HAP-1 (cell line): ENCODE measurements around the gene EEIG1.

Source experiments
- DNase-seq, 2 experiments: peaks; one replicate each; pipeline ENCODE4 v3.0.0-alpha.2; 2016 to 2020; ENCODE audit warnings: low spot score in 2 of 2
- H3K27me3 ChIP-seq: fragments of 250-450 bp; sonication (Bioruptor Pico); 2 replicates; pipeline ENCODE4 v1.5.1; 2020; ENCODE audit warnings: low read depth, mild to moderate bottlenecking, moderate library complexity
- H3K36me3 ChIP-seq: fragments of 250-450 bp; sonication (Bioruptor Pico); replicated peaks from 2 replicates; pipeline ENCODE4 v1.5.1; 2020; ENCODE audit warnings: mild to moderate bottlenecking
- H3K4me1 ChIP-seq: fragments of 250-450 bp; sonication (Bioruptor Pico); 2 replicates; pipeline ENCODE4 v1.5.1; 2020; ENCODE audit warnings: mild to moderate bottlenecking
- H3K4me3 ChIP-seq: fragments of 250-450 bp; sonication (Bioruptor Pico); 2 replicates; pipeline ENCODE4 v1.5.1; 2020; ENCODE audit warnings: mild to moderate bottlenecking, moderate library complexity
- H3K9me3 ChIP-seq: fragments of 250-450 bp; sonication (Bioruptor Pico); 2 replicates; pipeline ENCODE4 v1.5.1; 2020; ENCODE audit warnings: mild to moderate bottlenecking, moderate library complexity
- in situ Hi-C: fragments of 300-500 bp; cut with MboI; formaldehyde crosslinking; loops from 3 replicates; pipeline ENCODE4 v1.14.3; 2020; ENCODE audit warnings: low sequenced_read_pairs, inconsistent platforms, mixed read lengths

The EEIG1 gene

GRCh38 chr9:127975376-127976315 is 5.1 kb downstream of the EEIG1 start:
- H3K4me3 ChIP-seq = no peak overlapping the region
- peaks cover 15% of the 10 kb centered on the region for H3K4me1 ChIP-seq
- no peak for DNase-seq
- H3K27me3 ChIP-seq = no peaks in the 10 kb centered on the region
- no peaks in the 10 kb centered on the region for H3K9me3 ChIP-seq
- in situ Hi-C loops = no loop called here
- no peaks in the 10 kb centered on the region; the same call in 1 of the 2 replicates for H3K36me3 ChIP-seq

- peaks cover 15% of the 10 kb centered on the region for H3K4me1 ChIP-seq
- no peak for DNase-seq
- H3K36me3 ChIP-seq = no peaks in the 10 kb centered on the region; the same call in 1 of the 2 replicates
- no peak overlapping the region for H3K4me3 ChIP-seq
- no peaks in the 10 kb centered on the region for H3K9me3 ChIP-seq
- in situ Hi-C loops = no loop called here
- no peaks in the 10 kb centered on the region for H3K27me3 ChIP-seq
Observed at GRCh38 chr9:127974769-127975261, 6.0 kb downstream of the EEIG1 start.

- Histone ChIP-seq H3K4me3 (no peak overlapping the region), H3K4me1 (peaks cover 15% of the 10 kb centered on the region), H3K36me3 (no peaks in the 10 kb centered on the region; the same call in 1 of the 2 replicates), H3K27me3 (no peaks in the 10 kb centered on the region), H3K9me3 (no peaks in the 10 kb centered on the region)
- DNase-seq = no peak
- in situ Hi-C loops = no loop called here
Observed at GRCh38 chr9:127974001-127974768, 6.6 kb downstream of the EEIG1 start.

DNA sequence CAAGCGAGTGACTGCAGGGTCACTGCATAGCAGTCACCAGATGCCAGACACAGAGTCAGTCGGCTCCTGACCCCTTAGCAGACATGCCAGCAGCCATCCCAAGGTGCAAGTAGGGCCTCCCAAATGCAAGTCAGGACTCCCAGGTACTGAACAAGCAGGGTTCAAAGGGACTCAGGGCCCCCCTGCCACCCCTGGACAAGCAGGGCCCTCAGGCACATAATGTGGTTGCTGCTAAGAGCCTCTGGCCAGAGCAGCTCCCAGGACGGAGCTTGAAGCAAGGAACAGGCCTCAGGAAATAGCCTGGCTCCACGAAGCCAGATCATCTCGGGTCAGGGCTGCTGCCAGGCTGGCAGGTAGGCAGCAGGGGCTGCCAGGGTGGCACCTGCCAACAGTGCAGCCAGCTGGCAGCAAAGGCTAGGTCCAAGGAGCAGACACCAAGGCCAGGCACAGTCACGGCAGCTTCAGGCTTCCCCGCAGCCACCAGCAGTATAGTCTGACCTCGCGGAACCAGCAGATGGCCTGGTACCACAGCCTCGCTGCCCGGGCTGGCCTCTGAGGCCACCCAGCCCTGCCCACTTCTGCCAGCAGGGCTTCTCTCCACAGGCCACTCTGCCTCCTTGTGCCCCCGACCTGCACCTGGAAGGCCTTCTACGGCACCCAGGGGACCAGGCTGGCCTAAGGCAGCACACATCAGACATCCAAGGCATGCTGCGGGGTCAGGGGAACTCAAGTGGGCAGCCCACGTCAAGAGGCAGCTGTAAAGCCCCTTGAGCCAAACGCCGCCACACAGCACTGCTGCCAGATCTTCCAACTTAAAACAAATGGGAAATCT is 7.4 kb downstream of the EEIG1 start:
- no peak for DNase-seq
- in situ Hi-C loops = no loop called here
- Histone ChIP-seq H3K4me1 (peaks cover 8% of the 10 kb centered on the region), H3K36me3 (no peaks in the 10 kb centered on the region; the same call in 1 of the 2 replicates), H3K27me3 (no peaks in the 10 kb centered on the region), H3K4me3 (no peak overlapping the region), H3K9me3 (no peaks in the 10 kb centered on the region)

- Histone ChIP-seq H3K4me3 (no peak overlapping the region), H3K4me1 (no peaks in the 10 kb centered on the region), H3K27me3 (no peaks in the 10 kb centered on the region), H3K9me3 (no peaks in the 10 kb centered on the region), H3K36me3 (no peaks in the 10 kb centered on the region)
- in situ Hi-C loops = no loop called here
- no peak for DNase-seq
Observed at GRCh38 chr9:127972236-127972871, 8.4 kb downstream of the EEIG1 start.

- Histone ChIP-seq H3K9me3 (no peaks in the 10 kb centered on the region), H3K4me3 (no peak overlapping the region), H3K27me3 (no peaks in the 10 kb centered on the region), H3K36me3 (no peaks in the 10 kb centered on the region), H3K4me1 (no peaks in the 10 kb centered on the region)
- DNase-seq = no peak
- in situ Hi-C loops = no loop called here
Observed at GRCh38 chr9:127971357-127972235, 9.2 kb downstream of the EEIG1 start.

DNA sequence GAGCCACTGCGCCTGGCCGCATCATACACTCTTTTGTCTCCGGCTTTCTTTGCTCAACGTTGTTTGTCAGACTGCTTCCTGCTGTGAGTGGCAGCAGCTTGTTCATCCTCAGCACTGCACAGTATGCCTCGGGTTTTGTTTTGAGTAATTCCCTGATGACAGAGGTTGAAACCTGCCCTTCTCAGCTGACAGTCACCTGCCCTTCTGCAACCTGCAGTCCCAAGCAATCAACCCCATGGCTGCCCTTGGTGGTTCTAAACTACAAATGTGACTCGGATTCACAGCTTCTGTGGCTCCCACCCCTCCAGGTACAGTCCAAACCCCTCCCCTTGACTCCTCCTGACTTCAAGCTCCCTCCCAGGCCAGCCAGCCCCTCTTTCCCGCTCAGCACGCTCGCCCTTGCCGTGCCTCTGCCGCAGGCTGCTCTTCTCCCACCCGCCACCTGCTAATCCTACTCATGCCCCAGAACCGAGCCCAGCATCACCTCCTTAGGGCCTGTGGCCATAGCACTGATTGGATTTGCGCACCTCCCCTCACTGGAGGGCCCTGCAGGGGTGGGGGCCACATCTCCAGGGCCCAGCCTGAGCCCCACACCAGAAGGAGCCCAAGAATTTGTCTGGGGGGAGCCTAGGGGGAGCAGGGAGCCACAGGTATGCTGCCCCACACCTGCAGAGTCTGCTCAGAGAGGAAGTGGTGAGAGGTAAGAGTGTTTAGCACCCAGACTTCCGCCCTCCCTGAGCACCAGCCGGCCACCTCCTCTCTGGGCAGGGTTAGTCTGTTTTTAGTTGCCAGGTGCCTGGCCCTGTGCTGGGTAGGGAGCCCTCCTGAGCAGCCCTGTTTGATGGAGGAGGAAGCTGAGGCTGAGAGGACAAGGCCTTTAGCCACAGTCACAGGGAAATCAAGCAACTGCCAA is 10.1 kb downstream of the EEIG1 start:
- H3K36me3 ChIP-seq = no peaks in the 10 kb centered on the region
- no peaks in the 10 kb centered on the region for H3K9me3 ChIP-seq
- H3K4me3 ChIP-seq = no peak overlapping the region
- H3K27me3 ChIP-seq = no peaks in the 10 kb centered on the region
- peaks cover 4% of the 10 kb centered on the region for H3K4me1 ChIP-seq
- in situ Hi-C loops = no loop called here
- no peak for DNase-seq

DNA sequence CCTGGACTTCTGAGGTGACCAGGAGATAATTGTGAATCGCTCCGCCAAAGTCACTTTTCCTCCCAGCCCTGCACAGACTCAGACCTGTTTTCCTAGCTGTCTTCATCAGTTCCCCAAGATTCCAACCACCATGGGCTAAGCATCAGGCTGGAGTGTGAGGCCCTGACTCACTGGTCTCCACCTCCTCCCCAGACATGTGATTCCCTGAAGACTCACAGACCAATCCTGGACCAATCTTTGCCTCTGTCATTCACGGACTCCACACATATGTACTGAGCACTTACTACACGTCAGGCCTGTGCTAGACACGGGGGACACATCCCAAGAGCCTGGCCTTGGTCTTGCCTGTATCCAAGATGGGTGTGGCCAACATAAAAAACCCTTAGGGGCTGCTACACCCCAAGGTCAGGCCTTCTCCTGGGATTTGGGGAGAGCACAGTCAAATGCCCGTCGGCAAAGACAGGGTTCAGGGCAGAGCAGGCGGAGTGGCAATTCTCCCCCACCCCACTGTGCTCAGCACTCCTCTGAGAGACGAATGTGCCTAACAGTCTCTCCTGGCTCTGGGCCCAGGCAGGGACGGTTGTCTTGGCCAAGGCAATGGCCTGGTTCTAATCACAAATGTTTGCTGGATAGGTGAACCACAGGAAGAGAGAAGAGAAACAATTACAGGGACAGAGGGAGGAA is 11.9 kb downstream of the EEIG1 start:
- no peak overlapping the region for H3K4me3 ChIP-seq
- no peaks in the 10 kb centered on the region for H3K9me3 ChIP-seq
- peaks cover 10% of the 10 kb centered on the region for H3K4me1 ChIP-seq
- DNase-seq = no peak
- H3K36me3 ChIP-seq = no peaks in the 10 kb centered on the region
- H3K27me3 ChIP-seq = no peaks in the 10 kb centered on the region
- in situ Hi-C loops = no loop called here

- in situ Hi-C loops = no loop called here
- peaks cover 10% of the 10 kb centered on the region for H3K4me1 ChIP-seq
- no peaks in the 10 kb centered on the region for H3K9me3 ChIP-seq
- H3K36me3 ChIP-seq = no peaks in the 10 kb centered on the region
- H3K27me3 ChIP-seq = no peaks in the 10 kb centered on the region
- no peak for DNase-seq
- H3K4me3 ChIP-seq = no peak overlapping the region
Observed at GRCh38 chr9:127968042-127968441, 12.7 kb downstream of the EEIG1 start.

DNA sequence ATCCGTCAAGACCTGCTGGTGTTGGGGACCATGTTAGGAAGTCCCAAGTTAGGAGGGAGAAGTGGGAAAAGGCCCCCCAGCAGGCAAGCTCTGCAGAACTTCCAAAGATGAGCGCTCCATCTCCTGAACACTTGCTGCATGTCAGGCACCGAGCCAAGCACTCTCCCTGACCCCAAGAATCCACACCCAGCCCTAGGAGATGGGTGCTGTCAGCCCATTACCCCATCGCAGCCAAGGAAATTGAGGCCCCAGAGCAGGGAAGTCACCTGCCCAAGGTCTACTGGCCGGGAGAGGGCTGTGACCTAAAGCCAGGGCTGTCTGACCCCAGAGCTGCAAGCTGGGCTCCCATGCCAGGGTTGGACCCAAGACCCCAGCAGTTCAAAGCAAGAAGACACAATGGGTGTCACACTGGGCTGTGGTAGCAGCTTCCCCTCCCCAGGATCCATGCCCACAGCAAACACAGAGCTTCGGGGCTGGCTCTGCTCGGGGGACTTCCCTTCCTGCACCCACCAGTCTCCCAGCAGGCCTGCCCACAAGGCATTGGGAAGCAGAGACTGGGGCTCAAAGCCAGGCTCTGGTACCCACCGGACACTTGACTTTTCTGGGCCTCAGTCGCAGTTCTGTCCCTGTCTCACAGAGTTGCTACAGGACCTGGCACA is 13.5 kb downstream of the EEIG1 start:
- DNase-seq = no peak
- Histone ChIP-seq H3K27me3 (no peaks in the 10 kb centered on the region), H3K36me3 (no peaks in the 10 kb centered on the region), H3K4me3 (no peak overlapping the region), H3K4me1 (peaks cover 10% of the 10 kb centered on the region), H3K9me3 (no peaks in the 10 kb centered on the region)
- in situ Hi-C loops = no loop called here
